Stimulated activated CD4-positive, alpha-beta T cell treated with anti-CD3 and anti-CD28 coated beads, Interleukin-2, amount 100 ng/mL, for 24 hours (primary cell): ENCODE data around the gene SLC6A7.
"Not testable (repeated sequence)": the region's sequence is repeated elsewhere in the genome, so short reads cannot be mapped to it uniquely, and the experiment has no call there.

Experiments used
- DNase-seq, 2 donors: peaks; one replicate each; pipeline ENCODE4 v3.0.0-alpha.2; 2020

Gene SLC6A7

GRCh38 chr5:150245111-150245789, 55.4 kb downstream of the SLC6A7 start:
- DNase-seq: no peak

GRCh38 chr5:150245808-150246207, 55.9 kb downstream of the SLC6A7 start:
- DNase-seq: no peak

GRCh38 chr5:150246429-150246828, 56.6 kb downstream of the SLC6A7 start:
- no peak for DNase-seq

- no peak for DNase-seq
Observed at GRCh38 chr5:150246835-150247234, 57.0 kb downstream of the SLC6A7 start.

GRCh38 chr5:150247726-150248125, 57.9 kb downstream of the SLC6A7 start:
- no peak for DNase-seq

- DNase-seq: not testable (repeated sequence)
Observed at GRCh38 chr5:150248493-150248892, 58.6 kb downstream of the SLC6A7 start.

- no peak for DNase-seq
Observed at GRCh38 chr5:150248946-150249345, 59.1 kb downstream of the SLC6A7 start.

- DNase-seq: no peak
Observed at GRCh38 chr5:150249744-150250143, 59.9 kb downstream of the SLC6A7 start.

- DNase-seq: no peak
Observed at GRCh38 chr5:150251504-150251903, 61.6 kb downstream of the SLC6A7 start.

GRCh38 chr5:150252489-150252888, 62.6 kb downstream of the SLC6A7 start:
- no peak for DNase-seq

- no peak for DNase-seq
Observed at GRCh38 chr5:150253416-150254208, 63.8 kb downstream of the SLC6A7 start.

- no peak for DNase-seq
Observed at GRCh38 chr5:150254363-150254762, 64.5 kb downstream of the SLC6A7 start.

GRCh38 chr5:150254774-150255173, 64.9 kb downstream of the SLC6A7 start:
- DNase-seq: no peak

- no peak for DNase-seq
Observed at GRCh38 chr5:150255659-150256409, 66.0 kb downstream of the SLC6A7 start.

- no peak for DNase-seq
Observed at GRCh38 chr5:150256410-150257064, 66.7 kb downstream of the SLC6A7 start.

- DNase-seq: no peak
Observed at GRCh38 chr5:150257424-150257823, 67.6 kb downstream of the SLC6A7 start.

GRCh38 chr5:150258130-150258529, 68.3 kb downstream of the SLC6A7 start:
- DNase-seq: no peak
